Activated CD4-positive, alpha-beta T cell treated with anti-CD3 and anti-CD28 coated beads, Interleukin-2, amount 10 ng/mL, durations not matched to agents 7 days and 5 days (primary cell): ENCODE measurements around the gene VASP. TPM values are rescaled to one million over a fixed set of nuclear protein-coding genes. Genes with fewer than 3 reads are reported as not detected.

Experiments used
- CTCF ChIA-PET: fragments of 350-600 bp; sonication (Branson Sonifier 250); formaldehyde crosslinking; loops from one replicate; lab custom pipeline; 2021; ENCODE audit warnings: antibody characterized with exemption; lab: Charles Lee
- POLR2A ChIA-PET: fragments of 350-600 bp; sonication (Branson Sonifier 250); formaldehyde crosslinking; loops from one replicate; lab custom pipeline; 2021; ENCODE audit warnings: antibody characterized with exemption; lab: Charles Lee
- DNase-seq: peaks from one replicate; pipeline ENCODE4 v3.0.0-alpha.2; 2020
- H3K27ac Mint-ChIP-seq: one replicate; pipeline ENCODE4 v1.8.0; 2021; ENCODE audit warnings: mild to moderate bottlenecking, moderate library complexity, mixed read lengths
- H3K27me3 Mint-ChIP-seq: one replicate; pipeline ENCODE4 v1.8.0; 2021; ENCODE audit warnings: mixed read lengths
- H3K36me3 Mint-ChIP-seq: one replicate; pipeline ENCODE4 v1.8.0; 2021; ENCODE audit warnings: low read depth, mixed read lengths
- H3K4me1 Mint-ChIP-seq: one replicate; pipeline ENCODE4 v1.8.0; 2021; ENCODE audit warnings: mixed read lengths
- H3K4me3 Mint-ChIP-seq: one replicate; pipeline ENCODE4 v1.8.0; 2021; ENCODE audit warnings: mild to moderate bottlenecking, moderate library complexity, mixed read lengths
- H3K9me3 Mint-ChIP-seq: one replicate; pipeline ENCODE4 v1.8.0; 2021; ENCODE audit warnings: mixed read lengths
- total RNA-seq, 2 experiments: library from RNA; stranded (reverse); gene quantifications; one replicate each; pipeline ENCODE4 v1.2.3, GENCODE V29; 2021

The VASP gene
- total RNA-seq, 2 experiments from 2014 or later: 143 to 157 TPM

- no peak overlapping the region for H3K4me3 Mint-ChIP-seq
Observed at GRCh38 chr19:45492137-45492626, 15.1 kb upstream of the VASP start.

DNA sequence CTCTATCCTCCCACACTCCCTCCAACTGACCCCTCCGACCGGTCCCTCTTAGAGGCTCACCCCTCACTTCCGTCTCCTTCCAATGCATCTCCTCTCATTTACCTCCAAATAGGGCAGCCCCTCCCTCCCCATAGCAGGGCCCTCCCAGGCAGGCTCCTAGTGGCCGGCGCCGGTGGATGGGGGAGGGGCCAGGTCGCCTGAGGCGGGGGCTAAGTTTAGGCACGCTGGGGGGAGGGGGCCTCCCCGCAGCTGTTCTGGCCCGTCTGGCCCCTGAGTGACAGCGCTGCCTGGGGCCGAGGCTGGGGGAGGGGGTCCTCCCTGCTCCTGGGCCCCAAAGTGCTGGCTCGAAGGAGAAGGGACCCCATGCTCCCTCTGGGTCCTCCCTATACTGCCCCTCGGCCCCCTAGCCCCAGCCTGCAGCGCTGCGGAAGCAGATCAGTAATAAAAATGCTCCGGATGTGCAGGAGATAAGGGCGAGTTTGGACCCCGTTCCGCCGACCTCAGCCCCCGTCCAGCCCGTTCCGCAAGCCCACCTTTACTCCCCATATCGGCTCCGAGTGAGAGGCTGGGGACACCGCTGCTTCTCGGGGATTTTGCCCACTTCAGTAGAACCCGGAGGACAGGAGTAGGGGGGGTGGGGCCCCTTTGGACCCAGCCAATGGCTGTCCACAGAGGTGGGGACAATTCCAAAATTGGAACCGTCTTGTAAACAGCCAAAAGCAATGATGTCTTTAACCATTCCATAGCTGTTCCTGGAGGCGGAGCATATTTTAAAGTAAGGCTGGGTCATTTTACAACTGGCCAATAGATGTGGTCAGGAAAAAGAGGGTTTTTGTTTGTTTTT, 14.4 kb upstream of the VASP start:
- H3K9me3 Mint-ChIP-seq: no peaks in the 10 kb centered on the region
- H3K27ac Mint-ChIP-seq: no peak overlapping the region
- H3K27me3 Mint-ChIP-seq: peaks cover 24% of the 10 kb centered on the region
- CTCF ChIA-PET: interaction anchor here (0.6 to 1.9 kb wide), 3 partner anchors 8 to 188 kb away, joined by 3 to 7 read pairs (median 5); no protein-coding TSS in a partner anchor
- peaks cover 29% of the 10 kb centered on the region for H3K4me1 Mint-ChIP-seq
- no peak for DNase-seq
- no peaks in the 10 kb centered on the region for H3K36me3 Mint-ChIP-seq
- peak overlapping the region; percentile 50 for H3K4me3 Mint-ChIP-seq
- POLR2A ChIA-PET: no interaction called here

More at GRCh38 chr19:45492137-45492626, 15.1 kb upstream of the VASP start:
- POLR2A ChIA-PET: no interaction called here
- no peak overlapping the region for H3K27ac Mint-ChIP-seq
- DNase-seq: no peak
- H3K4me1 Mint-ChIP-seq: peaks cover 24% of the 10 kb centered on the region
- CTCF ChIA-PET: interaction anchor here (1.9 kb wide), 1 partner anchor 12 kb away, joined by 7 read pairs; no protein-coding TSS in a partner anchor
- no peaks in the 10 kb centered on the region for H3K36me3 Mint-ChIP-seq
- H3K9me3 Mint-ChIP-seq: no peaks in the 10 kb centered on the region
- H3K27me3 Mint-ChIP-seq: peaks cover 20% of the 10 kb centered on the region

DNA sequence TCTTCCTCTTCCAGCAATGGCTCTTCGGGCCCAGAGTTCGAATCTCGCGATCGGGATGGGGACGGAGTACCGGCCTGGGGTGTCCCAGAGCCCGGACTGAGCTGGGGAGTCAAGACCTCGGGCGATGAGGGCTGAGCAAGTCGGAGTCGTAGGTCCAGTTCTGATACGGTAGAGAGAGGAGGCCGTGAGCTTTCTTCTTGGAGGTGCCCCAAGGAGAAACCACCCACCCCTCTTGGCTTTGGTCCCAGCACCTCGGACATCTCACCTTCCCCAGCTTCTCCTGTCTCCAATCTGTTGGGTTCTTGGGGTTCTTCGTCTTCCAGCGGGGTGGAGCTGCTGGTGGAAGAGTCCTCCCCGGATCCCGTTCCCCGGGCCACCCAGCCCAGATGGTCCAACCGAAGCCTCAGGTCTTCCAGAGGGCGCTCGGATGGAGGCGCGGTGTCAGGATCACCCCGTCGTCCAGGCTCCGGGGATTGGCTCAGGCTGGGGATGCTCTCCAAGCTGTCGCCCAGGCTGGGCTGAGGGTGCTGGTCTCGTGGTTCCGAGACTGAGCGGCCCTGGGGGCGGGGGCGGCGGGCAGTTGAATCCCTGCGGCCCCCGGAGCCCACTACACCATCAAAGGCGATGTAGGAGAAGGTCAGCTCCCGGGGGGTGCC, 12.9 kb upstream of the VASP start:
- Mint-ChIP-seq H3K9me3 (no peaks in the 10 kb centered on the region), H3K27me3 (peaks cover 32% of the 10 kb centered on the region), H3K4me3 (no peak overlapping the region), H3K36me3 (no peaks in the 10 kb centered on the region), H3K4me1 (peaks cover 40% of the 10 kb centered on the region), H3K27ac (no peak overlapping the region)
- POLR2A ChIA-PET: interaction anchor here (0.6 kb wide), 1 partner anchor 31 kb away, joined by 7 read pairs; no protein-coding TSS in a partner anchor
- CTCF ChIA-PET: interaction anchor here (0.7 to 3.2 kb wide), 6 partner anchors 9 to 148 kb away, joined by 3 to 48 read pairs (median 10); no protein-coding TSS in a partner anchor
- no peak for DNase-seq

GRCh38 chr19:45495178-45495577, 12.1 kb upstream of the VASP start:
- H3K27ac Mint-ChIP-seq: no peak overlapping the region
- peak overlapping the region; percentile 50 for H3K4me3 Mint-ChIP-seq
- ChIA-PET POLR2A (interaction anchor here (0.6 kb wide), 1 partner anchor 31 kb away, joined by 7 read pairs; no protein-coding TSS in a partner anchor), CTCF (interaction anchor here (1.4 to 3.2 kb wide), 5 partner anchors 10 to 147 kb away, joined by 4 to 48 read pairs (median 13); no protein-coding TSS in a partner anchor)
- H3K36me3 Mint-ChIP-seq: no peaks in the 10 kb centered on the region
- H3K4me1 Mint-ChIP-seq: peaks cover 43% of the 10 kb centered on the region
- no peaks in the 10 kb centered on the region for H3K9me3 Mint-ChIP-seq
- DNase-seq: no peak
- H3K27me3 Mint-ChIP-seq: peaks cover 35% of the 10 kb centered on the region

GRCh38 chr19:45496349-45496953, 10.8 kb upstream of the VASP start:
- H3K4me1 Mint-ChIP-seq: peaks cover 43% of the 10 kb centered on the region
- peak; percentile 55 for DNase-seq
- POLR2A ChIA-PET: no interaction called here

GRCh38 chr19:45497791-45498190, 9.5 kb upstream of the VASP start:
- POLR2A ChIA-PET: no interaction called here

More at GRCh38 chr19:45496349-45496953, 10.8 kb upstream of the VASP start:
- Mint-ChIP-seq H3K9me3 (no peaks in the 10 kb centered on the region), H3K4me3 (peak overlapping the region; percentile 50), H3K36me3 (no peaks in the 10 kb centered on the region), H3K27me3 (peaks cover 35% of the 10 kb centered on the region), H3K27ac (no peak overlapping the region)
- CTCF ChIA-PET: interaction anchor here (1.4 to 3.2 kb wide), 5 partner anchors 8 to 57 kb away, joined by 3 to 48 read pairs (median 13); no protein-coding TSS in a partner anchor

DNA sequence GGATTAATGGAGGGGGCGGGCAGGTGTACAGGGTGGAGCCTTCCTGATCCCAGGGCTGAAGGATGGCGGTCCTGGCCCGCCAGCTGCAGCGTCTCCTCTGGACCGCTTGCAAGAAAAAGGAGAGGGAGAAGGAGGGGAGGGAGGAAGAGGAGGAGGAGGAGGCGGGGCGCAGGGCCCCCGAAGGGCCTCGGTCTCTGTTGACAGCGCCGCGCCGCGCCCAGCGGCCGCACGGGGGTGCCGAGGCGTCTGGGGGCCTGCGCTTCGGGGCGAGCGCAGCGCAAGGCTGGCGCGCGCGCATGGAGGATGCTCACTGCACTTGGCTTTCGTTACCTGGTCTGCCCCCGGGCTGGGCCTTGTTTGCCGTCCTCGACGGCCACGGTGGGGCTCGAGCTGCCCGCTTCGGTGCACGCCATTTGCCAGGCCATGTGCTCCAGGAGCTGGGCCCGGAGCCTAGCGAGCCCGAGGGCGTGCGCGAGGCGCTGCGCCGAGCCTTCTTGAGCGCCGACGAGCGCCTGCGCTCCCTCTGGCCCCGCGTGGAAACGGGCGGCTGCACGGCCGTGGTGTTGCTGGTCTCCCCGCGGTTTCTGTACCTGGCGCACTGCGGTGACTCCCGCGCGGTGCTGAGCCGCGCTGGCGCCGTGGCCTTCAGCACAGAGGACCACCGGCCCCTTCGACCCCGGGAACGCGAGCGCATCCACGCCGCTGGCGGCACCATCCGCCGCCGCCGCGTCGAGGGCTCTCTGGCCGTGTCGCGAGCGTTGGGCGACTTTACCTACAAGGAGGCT, 8.7 kb upstream of the VASP start, which contains the start of gene PPM1N:
Gene PPM1N, plus strand, starts transcription at position 33 of the 785 bp plus-strand sequence. Its CDS starts 30 bp downstream, at position 63.
- Mint-ChIP-seq H3K9me3 (no peaks in the 10 kb centered on the region), H3K27me3 (peaks cover 32% of the 10 kb centered on the region), H3K4me3 (peak within 1 kb of the TSS; percentile 76), H3K27ac (peak within 1 kb of the TSS; percentile 85), H3K4me1 (peaks cover 37% of the 10 kb centered on the region), H3K36me3 (no peaks in the 10 kb centered on the region)
- ChIA-PET POLR2A (no interaction called here), CTCF (interaction anchor here (0.5 to 4.6 kb wide), 11 partner anchors 13 to 144 kb away, joined by 3 to 34 read pairs (median 4); no protein-coding TSS in a partner anchor)
- DNase-seq: peak; percentile 53

More at GRCh38 chr19:45497791-45498190, 9.5 kb upstream of the VASP start:
- H3K27me3 Mint-ChIP-seq: peaks cover 35% of the 10 kb centered on the region
- peak overlapping the region; percentile 45 for H3K4me3 Mint-ChIP-seq
- no peaks in the 10 kb centered on the region for H3K36me3 Mint-ChIP-seq
- peaks cover 43% of the 10 kb centered on the region for H3K4me1 Mint-ChIP-seq
- no peak overlapping the region for H3K27ac Mint-ChIP-seq
- no peak for DNase-seq
- CTCF ChIA-PET: interaction anchor here (0.5 to 4.6 kb wide), 5 partner anchors 12 to 144 kb away, joined by 3 to 34 read pairs (median 5); no protein-coding TSS in a partner anchor
- no peaks in the 10 kb centered on the region for H3K9me3 Mint-ChIP-seq

DNA sequence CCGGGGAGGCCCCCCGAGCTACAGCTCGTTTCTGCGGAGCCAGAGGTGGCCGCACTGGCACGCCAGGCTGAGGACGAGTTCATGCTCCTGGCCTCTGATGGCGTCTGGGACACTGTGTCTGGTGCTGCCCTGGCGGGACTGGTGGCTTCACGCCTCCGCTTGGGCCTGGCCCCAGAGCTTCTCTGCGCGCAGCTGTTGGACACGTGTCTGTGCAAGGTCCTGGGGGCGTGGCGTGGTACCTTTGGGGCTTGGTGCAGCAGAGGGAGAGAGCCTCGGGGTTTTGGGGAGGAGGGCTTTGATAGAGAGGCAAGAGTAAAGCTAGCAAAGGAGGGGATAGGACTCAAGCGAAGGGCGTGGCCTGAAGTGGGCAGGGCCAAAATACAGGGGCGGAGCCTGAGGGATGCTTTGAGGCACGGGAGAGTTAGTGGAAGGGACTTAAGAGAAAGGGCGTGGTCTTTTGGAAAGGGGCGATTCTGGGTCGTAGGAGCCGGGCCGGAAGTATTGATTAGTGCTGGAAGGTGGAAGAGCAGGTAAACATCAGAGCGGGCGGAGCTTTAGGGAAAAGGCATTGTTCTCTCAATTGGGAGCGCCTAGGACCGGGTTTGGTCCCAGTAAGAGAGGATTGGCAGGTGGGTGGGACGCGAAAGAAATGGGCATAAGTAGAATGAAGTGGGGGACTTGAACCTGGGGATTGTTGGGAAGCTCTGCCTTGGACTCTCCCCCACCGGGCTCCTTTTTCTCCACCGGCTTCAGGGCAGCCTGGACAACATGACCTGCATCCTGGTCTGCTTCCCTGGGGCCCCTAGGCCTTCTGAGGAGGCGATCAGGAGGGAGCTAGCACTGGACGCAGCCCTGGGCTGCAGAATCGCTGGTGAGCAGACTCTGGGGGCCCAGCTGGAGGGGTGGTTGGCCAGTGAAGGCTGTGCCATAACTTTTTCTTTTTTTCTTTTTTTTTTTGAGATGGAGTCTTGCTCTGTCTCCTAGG, 7.8 kb upstream of the VASP start:
- H3K4me3 Mint-ChIP-seq: peak overlapping the region; percentile 30
- H3K4me1 Mint-ChIP-seq: peaks cover 36% of the 10 kb centered on the region
- no peaks in the 10 kb centered on the region for H3K9me3 Mint-ChIP-seq
- ChIA-PET POLR2A (no interaction called here), CTCF (interaction anchor here (0.6 to 4.6 kb wide), 10 partner anchors 14 to 143 kb away, joined by 3 to 34 read pairs (median 4); no protein-coding TSS in a partner anchor)
- peaks cover 32% of the 10 kb centered on the region for H3K27me3 Mint-ChIP-seq
- H3K36me3 Mint-ChIP-seq: no peaks in the 10 kb centered on the region
- H3K27ac Mint-ChIP-seq: peak overlapping the region; percentile 31
- DNase-seq: peak; percentile 63

DNA sequence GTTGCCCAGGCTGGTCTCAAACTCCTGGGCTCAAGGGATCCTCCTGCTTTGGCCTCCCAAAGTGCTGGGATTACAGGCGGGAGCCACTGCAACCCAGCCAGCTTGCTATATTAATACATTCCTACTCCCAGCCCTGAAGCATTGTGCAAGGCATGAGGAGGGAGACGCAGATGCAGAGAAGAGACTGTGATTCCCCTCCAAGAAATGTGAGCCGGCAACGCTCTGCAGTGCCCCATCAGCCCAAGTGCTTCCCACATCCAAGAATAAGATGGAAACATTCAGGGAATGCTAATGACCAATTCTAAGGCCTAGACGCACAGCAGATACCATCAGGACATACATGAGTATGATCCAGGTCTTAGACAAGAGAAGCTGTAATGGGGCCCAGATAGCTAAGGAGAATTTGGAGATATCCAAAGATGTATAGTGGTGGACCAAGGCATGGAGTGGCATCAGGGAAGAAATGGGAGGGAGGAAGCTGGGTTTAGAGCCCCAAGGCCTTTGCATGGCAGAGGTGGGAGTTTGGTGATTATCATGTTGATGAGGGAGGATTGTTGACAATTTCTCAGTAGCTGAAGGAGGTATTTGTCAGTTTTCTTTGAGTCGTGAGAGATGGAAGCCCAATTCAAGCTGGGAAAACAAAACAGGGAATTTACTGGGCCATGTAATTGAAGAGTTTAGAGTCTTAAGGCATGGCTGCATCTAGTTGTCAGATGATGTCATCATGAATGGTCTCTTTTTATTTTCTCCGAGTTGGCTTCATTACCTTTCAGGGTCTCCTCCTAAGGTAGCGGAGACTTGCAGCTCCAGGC, 6.2 kb upstream of the VASP start:
- no peak for DNase-seq
- POLR2A ChIA-PET: interaction anchor here (0.6 kb wide), 1 partner anchor 62 kb away, joined by 4 read pairs; no protein-coding TSS in a partner anchor
- Mint-ChIP-seq H3K4me3 (no peak overlapping the region), H3K9me3 (no peaks in the 10 kb centered on the region), H3K4me1 (peaks cover 41% of the 10 kb centered on the region), H3K36me3 (no peaks in the 10 kb centered on the region), H3K27ac (no peak overlapping the region), H3K27me3 (peaks cover 19% of the 10 kb centered on the region)
- CTCF ChIA-PET: interaction anchor here (0.6 to 4.6 kb wide), 3 partner anchors 16 to 607 kb away, joined by 3 to 34 read pairs (median 4); no protein-coding TSS in a partner anchor

- H3K4me3 Mint-ChIP-seq: no peak overlapping the region
- peaks cover 43% of the 10 kb centered on the region for H3K4me1 Mint-ChIP-seq
- ChIA-PET CTCF (interaction anchor here (0.6 to 4.6 kb wide), 3 partner anchors 16 to 607 kb away, joined by 3 to 34 read pairs (median 4); no protein-coding TSS in a partner anchor), POLR2A (interaction anchor here (0.6 kb wide), 1 partner anchor 62 kb away, joined by 4 read pairs; no protein-coding TSS in a partner anchor)
- H3K27ac Mint-ChIP-seq: no peak overlapping the region
- peaks cover 18% of the 10 kb centered on the region for H3K27me3 Mint-ChIP-seq
- DNase-seq: no peak
- H3K36me3 Mint-ChIP-seq: no peaks in the 10 kb centered on the region
- H3K9me3 Mint-ChIP-seq: no peaks in the 10 kb centered on the region
Observed at GRCh38 chr19:45501730-45502014, 5.6 kb upstream of the VASP start.
